A549 (cell line): Measurements from ENCODE around the gene PRDM11.

ENCODE experiments used
- E2F6 ChIP-seq: IDR thresholded peaks from 2 replicates; pipeline ENCODE4 v1.6.1; 2012; ENCODE audit warnings: low read depth, borderline replicate concordance
- ESRRA ChIP-seq: fragments of 150-350 bp; IDR thresholded peaks from 2 replicates; pipeline ENCODE4 v1.6.1; 2014; ENCODE audit warnings: mild to moderate bottlenecking, low read length, borderline replicate concordance
- RFX5 ChIP-seq: fragments of 450-650 bp; IDR thresholded peaks from 2 replicates; pipeline ENCODE4 v1.7.1; 2014; ENCODE audit warnings: antibody characterized with exemption, mild to moderate bottlenecking, moderate library complexity
- ZC3H11A ChIP-seq: fragments of 450-650 bp; IDR thresholded peaks from 2 replicates; pipeline ENCODE4 v1.6.1; 2014; ENCODE audit warnings: antibody characterized with exemption, mild to moderate bottlenecking
- TF ChIP-seq, protein P1 (sequence below): fragments of >200 bp; sonication (Bioruptor Twin); formaldehyde crosslinking; IDR thresholded peaks from 3 replicates; pipeline ENCODE4 v1.5.1; 2016

- no peak for TF ChIP-seq ESRRA
- no peak for TF ChIP-seq RFX5
- no peak for TF ChIP-seq E2F6
- TF ChIP-seq, protein P1, sequence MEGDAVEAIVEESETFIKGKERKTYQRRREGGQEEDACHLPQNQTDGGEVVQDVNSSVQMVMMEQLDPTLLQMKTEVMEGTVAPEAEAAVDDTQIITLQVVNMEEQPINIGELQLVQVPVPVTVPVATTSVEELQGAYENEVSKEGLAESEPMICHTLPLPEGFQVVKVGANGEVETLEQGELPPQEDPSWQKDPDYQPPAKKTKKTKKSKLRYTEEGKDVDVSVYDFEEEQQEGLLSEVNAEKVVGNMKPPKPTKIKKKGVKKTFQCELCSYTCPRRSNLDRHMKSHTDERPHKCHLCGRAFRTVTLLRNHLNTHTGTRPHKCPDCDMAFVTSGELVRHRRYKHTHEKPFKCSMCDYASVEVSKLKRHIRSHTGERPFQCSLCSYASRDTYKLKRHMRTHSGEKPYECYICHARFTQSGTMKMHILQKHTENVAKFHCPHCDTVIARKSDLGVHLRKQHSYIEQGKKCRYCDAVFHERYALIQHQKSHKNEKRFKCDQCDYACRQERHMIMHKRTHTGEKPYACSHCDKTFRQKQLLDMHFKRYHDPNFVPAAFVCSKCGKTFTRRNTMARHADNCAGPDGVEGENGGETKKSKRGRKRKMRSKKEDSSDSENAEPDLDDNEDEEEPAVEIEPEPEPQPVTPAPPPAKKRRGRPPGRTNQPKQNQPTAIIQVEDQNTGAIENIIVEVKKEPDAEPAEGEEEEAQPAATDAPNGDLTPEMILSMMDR, result no peak
- TF ChIP-seq ZC3H11A, result no peak
Observed at GRCh38 chr11:45179686-45180178, 33.3 kb downstream of the PRDM11 start.
